ENCODE measurements around the gene IL31.
"Not testable (repeated sequence)": the region's sequence is repeated elsewhere in the genome, so short reads cannot be mapped to it uniquely, and the experiment has no call there.

Gene IL31

GRCh38 chr12:122174155-122174845 is at the start of gene IL31:
Gene IL31 (minus strand): TSS chr12:122174221. CDS start chr12:122174172, 49 bp downstream.
- no peak for DNase-seq (ENCODE audit: low read depth in 2 of 2)

DNA sequence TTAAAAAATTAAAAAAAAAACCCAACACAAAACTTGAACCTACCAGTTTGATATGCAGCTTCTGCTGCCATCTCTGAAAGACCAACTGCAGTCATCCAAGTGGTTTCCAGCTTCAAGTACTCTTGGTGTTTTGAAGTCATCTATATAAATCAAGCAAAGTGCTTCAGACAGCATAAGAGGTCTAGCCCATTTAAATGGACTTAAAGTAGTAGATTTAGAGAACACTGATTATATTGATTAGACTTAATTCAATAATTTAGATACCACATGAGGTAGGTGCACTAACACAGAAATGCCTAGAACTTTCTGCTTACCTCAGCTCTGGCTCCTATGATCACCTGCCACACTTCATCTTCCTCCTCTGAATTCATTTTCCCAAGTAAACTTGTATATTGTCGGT is 42.4 kb upstream of the IL31 start:
- no peak for DNase-seq (ENCODE audit: low read depth in 2 of 2)

- DNase-seq (ENCODE audit: low read depth in 2 of 2): no peak
These were observed 41.8 kb upstream of the IL31 start for GRCh38 chr12:122215771-122216170.

- DNase-seq (ENCODE audit: low read depth in 2 of 2): no peak
These were observed 34.2 kb upstream of the IL31 start for GRCh38 chr12:122208073-122208820.

- DNase-seq (ENCODE audit: low read depth in 2 of 2): no peak
These were observed 33.4 kb upstream of the IL31 start for GRCh38 chr12:122207391-122207790.

DNA sequence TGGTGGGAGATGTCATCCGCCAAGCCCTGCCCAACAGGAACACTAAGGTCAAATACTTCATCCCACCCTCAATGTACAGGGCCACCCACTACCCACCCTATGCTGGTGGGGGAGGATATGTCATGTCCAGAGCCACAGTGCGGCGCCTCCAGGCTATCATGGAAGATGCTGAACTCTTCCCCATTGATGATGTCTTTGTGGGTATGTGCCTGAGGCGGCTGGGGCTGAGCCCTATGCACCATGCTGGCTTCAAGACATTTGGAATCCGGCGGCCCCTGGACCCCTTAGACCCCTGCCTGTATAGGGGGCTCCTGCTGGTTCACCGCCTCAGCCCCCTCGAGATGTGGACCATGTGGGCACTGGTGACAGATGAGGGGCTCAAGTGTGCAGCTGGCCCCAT is 33.0 kb upstream of the IL31 start:
- DNase-seq (ENCODE audit: low read depth in 2 of 2): no peak

DNA sequence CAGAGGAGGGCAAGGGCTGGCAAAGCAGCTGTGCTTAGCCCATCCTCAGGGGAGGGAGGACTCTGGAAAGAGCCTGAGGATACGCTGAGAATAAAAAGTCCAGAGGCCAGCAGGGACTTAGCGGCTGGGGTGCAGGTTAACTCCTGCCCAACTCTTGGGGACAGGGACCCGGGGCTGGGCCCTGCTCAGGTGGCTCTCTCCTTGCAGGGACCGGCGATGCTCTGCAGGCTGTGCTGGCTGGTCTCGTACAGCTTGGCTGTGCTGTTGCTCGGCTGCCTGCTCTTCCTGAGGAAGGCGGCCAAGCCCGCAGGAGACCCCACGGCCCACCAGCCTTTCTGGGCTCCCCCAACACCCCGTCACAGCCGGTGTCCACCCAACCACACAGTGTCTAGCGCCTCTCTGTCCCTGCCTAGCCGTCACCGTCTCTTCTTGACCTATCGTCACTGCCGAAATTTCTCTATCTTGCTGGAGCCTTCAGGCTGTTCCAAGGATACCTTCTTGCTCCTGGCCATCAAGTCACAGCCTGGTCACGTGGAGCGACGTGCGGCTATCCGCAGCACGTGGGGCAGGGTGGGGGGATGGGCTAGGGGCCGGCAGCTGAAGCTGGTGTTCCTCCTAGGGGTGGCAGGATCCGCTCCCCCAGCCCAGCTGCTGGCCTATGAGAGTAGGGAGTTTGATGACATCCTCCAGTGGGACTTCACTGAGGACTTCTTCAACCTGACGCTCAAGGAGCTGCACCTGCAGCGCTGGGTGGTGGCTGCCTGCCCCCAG is 32.3 kb upstream of the IL31 start:
- no peak for DNase-seq (ENCODE audit: low read depth in 2 of 2)

DNA sequence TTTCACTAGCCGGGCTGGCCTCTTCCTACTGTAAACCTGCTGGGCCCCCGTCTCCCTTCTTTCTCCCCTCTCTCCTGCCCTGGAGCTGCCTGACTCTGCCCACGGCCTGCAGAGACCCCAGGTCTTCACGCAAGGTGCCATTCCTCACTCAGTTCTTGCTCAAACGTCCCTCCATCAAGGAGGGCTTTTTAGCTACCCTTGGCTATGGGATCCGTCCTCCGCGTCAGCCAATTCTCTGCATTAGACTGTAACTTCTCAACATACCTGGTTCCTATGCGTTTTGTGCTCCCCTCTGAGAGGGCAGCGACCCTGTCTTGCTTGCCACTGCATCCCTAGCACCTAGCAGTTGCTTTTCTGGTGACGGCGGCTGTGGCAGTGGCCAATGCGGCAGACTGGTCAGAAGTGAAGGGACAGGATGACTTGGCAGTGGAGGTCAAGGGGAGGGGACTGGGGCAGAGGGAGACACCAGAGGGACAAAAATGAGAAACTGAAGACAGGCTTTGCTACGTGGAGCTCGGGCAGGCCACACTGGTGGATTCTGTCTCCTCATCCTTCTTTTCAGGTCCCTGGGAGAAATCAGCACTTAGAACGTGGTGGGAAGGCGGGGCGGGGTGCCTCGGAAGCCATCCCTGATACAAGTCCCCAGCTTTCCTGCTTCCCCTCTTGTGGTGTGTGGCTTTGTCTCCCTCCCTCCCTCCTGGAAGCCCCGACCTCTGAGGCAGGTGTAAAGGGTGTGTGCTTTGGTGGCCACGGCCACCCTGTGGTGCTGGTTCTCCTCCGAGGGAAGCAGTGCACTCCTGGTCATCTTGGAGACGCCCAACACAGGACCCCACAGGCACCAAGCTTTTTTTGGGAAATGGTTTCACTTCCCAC is 31.3 kb upstream of the IL31 start:
- no peak for DNase-seq (ENCODE audit: low read depth in 2 of 2)

GRCh38 chr12:122204167-122205052 is 30.4 kb upstream of the IL31 start:
- no peak for DNase-seq (ENCODE audit: low read depth in 2 of 2)

DNA sequence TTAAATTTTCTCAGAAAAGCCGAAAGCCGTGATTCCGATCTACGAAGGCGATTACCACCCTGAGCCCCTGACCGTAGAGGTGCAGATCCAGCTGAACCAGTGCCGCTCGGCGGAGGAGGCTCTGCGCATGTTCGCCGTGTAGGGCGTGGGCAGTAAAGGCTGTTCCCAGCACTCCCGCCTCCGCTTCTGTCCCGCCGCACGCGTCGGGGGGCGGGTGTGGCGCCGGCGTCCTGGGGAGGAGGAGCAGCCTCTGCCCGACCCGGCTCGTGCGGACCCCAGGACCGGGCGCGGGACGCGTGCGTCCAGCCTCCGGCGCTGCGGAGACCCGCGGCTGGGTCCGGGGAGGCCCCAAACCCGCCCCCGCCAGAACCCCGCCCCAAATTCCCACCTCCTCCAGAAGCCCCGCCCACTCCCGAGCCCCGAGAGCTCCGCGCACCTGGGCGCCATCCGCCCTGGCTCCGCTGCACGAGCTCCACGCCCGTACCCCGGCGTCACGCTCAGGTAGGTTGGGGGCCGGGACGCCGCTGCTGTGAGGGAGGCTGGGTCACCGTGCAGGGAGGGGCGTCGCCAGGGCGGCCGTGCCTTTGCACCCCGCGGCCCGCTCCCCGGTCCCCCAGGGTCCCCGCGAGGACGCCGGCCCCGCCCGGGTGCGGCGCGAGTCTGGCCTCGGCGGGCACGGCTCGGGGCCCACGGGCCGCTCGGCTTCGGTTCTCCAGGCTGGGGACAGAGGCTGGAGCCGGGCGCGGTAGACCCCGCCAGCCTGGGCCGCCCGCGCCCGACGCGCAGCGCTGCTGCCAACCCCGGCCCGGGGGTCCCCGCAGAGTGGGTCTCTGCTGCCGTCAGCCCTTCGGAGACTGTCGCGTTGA is 29.5 kb upstream of the IL31 start, which contains the start of gene B3GNT4:
TSS of gene B3GNT4 (plus strand) at position 409 of the 866 bp plus-strand sequence. CDS start 910 bp downstream, outside the sequence.
- peak; percentile 29 to 48 for DNase-seq (ENCODE audit: low read depth in 2 of 2)

DNA sequence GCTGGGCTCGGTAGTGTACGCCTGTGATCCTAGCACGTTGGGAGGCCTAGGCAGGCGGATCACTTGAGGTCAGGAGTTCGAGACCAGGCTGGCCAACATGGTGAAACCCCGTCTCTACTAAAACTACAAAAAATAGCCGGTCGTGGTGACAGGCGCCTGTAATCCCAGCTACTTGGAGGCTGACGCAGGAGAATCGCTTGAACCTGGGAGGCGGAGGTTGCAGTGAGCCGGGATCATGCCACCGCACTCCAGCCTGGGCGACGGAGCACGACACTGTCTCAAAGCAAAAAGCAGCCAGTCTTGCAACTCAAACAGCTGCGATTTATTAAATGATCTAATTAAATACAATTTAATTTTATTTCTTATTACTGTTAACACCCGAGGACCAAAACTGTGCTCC is 28.8 kb upstream of the IL31 start:
- not testable (repeated sequence) for DNase-seq (ENCODE audit: low read depth in 2 of 2)

DNA sequence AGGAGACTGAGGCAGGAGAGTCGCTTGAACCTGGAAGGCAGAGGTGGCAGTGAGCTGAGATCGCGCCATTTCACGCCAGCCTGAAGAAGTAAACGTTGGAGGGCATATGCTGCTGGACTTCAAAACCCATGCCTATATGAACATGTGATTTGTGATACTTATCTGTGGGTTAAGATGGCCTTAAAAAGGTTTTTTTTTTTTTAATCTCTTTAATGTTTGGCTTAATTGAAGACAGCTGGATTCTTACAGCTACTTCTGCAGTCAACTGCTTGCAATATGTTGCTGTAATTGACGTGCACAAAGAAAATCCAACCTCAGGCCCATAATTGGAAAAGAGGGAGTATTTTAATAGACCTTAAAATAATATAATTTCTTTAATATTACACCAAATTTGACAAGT is 28.0 kb upstream of the IL31 start:
- DNase-seq (ENCODE audit: low read depth in 2 of 2): no peak

DNA sequence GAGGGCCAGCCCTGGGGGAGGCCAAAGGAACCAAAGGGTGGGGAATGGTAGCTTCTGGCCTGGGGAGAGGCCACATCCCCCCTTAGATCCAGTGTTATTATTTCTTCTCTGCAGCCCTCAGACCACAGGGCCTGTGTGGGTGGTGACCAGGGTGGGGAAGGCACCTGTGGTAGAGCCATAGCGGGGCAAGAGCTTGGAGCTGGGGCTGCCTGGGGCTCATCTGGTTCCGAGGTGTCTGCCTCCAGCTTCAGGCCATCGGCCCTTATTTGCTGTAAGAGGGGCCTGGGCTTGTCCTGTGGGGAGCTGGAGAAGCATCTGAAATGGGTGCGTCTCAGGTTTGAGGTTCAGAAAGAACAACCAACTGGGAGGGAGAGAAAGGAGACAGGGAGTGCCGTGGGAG is 27.4 kb upstream of the IL31 start:
- DNase-seq (ENCODE audit: low read depth in 2 of 2): no peak

DNA sequence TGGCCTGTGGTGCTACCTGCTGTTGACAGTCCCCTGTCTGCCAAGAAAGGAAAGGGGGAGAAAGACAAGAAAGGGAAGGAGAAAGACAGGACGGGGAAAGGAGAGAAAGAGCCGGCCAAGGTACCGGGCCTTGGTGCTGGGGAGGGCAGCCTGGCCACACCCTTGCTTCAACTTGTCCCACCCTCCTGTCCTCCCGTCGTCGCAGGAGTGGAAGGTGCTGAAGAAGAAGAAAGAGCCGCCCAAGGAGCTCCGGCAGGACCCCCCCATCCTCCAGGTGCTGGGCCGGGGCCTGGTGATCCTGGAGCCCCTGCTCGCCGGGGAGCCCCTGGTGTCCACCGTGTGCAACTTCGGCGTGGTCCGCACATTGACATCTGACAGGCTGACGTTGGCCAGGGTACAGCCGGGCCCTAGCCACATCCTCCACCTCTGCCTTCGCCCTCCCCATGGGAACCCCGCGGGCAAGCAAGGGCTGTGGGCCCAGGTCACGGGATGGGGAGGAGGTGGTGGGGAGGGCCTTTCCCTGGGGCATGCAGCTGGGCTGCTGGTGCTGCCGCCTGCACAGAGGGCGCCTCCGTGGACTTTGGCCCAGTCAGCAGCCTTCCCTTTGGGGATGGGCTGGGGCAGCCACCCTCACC is 26.6 kb upstream of the IL31 start:
- no peak for DNase-seq (ENCODE audit: low read depth in 2 of 2)

DNA sequence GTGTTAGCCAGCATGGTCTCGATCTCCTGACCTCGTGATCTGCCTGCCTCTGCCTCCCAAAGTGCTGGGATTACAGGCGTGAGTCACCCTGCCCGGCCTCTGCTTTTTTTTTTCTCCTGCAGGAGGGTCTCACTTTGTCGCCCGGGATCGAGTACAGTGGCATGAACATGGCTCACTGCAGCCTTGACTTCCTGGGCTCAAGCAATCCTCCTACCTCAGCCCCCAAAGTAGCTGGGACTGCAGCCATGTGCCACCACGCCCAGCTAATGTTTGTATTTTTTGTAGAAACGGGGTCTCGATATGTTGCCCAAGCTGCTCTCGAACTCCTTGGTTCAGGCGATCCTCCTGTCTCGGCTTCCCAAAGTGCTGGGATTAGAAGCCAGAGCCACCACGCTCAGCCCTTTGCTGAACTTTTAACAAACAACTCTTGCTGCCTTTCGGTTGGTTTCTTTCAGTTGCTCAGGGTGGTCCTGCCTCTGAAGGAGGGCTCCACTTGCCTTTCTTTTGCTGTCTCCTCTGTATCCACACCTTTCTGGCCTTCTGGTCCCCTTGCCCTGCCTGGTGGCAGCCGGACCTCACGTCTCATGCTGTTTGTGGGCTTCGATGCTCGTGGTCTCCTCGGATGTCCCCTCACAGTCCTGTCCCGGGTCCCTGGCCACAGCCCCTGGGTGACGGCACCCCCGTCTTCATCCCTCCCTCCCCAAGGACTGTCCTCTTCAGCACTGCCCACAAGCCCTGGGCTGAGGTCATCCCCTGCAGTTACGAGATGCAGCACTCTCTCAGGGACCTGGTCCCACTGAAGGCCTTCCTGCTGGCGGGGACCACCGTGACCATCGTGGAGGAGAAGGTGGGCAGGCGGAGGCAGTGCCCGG is 25.7 kb upstream of the IL31 start:
- no peak for DNase-seq (ENCODE audit: low read depth in 2 of 2)

DNA sequence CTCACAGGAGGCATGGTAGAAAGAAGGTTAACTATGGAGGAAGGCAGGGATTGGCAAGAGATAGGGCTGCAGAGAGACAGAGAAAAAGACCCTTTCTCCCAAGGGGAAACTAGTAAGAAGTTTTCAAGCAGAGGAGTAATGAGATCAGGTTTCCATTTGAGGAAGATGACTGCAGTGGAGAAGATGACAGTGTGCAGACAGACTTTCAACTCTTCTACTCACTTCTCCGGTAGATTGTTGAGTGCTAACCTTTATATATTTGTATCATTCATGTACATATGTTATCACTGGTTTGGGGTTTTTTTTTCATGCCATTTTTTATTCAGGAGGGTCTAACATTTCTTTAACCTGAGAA is 23.6 kb upstream of the IL31 start:
- DNase-seq (ENCODE audit: low read depth in 2 of 2): no peak

- DNase-seq (ENCODE audit: low read depth in 2 of 2): no peak
These were observed 21.4 kb upstream of the IL31 start for GRCh38 chr12:122195405-122195804.

DNA sequence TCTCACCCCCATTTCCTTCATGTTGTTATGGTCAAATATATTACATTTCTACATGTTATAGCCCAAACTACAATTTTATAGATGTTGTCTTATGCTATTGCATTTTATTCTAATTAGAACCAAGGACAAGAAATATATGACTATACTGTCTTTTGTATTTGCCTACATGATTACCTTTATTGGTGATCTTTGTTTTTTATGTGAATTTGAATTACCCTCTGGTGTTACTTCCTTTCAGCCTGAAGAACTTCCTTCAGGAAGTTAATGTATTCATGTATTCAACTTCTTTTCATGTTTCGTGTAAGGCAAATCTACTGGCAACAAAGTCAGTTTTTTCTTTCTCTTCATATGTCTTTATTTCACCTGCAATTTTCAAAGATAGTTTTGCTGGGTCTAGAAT is 20.8 kb upstream of the IL31 start:
- DNase-seq (ENCODE audit: low read depth in 2 of 2): no peak

Data from stimulated activated CD4-positive, alpha-beta T cell treated with anti-CD3 and anti-CD28 coated beads, Interleukin-1b, Interleukin-23, amount 100 ng/mL, for 1 hour (primary cell).